Tibial nerve (tissue), 3 donors: Measurements from ENCODE around the gene GPR135.

Source experiments
- POLR2A ChIP-seq, 2 donors: fragments of 450-650 bp; IDR thresholded peaks; one replicate each; pipeline ENCODE4 v1.6.1; 2017; ENCODE audit warnings: antibody characterized with exemption in 2 of 2, mild to moderate bottlenecking in 2 of 2, moderate library complexity in 2 of 2
- TF ChIP-seq, protein P1 (sequence below), 5 experiments: fragments of 200-600 bp in 3 of 5; fragments of 450-650 bp in 2 of 5; sonication (generic) in 3 of 5; IDR thresholded peaks; one replicate each; pipeline ENCODE4 v1.5.1; 2016 to 2019; ENCODE audit warnings: antibody characterized with exemption in 5 of 5, mild to moderate bottlenecking in 3 of 5, moderate library complexity in 2 of 5

DNA sequence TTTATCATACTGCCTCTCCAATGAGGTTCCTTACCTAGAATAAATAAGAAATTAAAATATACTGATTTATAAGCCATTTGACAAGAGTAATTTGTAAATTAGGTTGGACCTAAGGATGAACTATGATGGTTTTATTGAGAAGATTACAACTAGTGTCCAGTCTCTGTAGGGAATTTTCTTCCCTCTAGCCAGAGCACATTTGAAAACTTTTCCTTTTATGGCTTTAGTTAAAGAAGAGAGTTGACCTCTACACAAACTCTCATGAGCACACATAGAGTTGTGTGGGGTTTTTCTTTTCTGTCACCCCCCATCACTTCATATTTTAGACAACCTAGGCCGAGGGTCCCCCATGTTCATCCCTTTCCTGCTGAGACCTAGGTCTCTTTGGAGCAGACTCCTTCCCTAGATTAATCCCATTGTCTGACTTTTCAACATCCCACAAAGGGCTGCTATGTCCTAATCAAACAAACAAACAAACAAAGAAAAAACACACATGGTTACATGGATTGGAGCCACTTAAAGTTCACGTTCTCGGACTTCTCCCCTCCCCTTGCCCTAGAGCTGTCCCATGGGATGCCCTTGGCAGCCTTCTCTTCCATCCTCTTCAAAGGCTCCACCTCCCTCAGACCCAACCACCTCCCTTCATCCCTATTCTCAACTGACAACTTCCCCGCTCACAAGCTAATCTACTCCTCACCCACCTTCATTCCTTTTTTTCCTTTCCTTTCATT lies 40.7 kb downstream of the GPR135 start:
- TF ChIP-seq POLR2A (IDR thresholded peaks at IDR 0.05), result no peak
- TF ChIP-seq, protein P1, sequence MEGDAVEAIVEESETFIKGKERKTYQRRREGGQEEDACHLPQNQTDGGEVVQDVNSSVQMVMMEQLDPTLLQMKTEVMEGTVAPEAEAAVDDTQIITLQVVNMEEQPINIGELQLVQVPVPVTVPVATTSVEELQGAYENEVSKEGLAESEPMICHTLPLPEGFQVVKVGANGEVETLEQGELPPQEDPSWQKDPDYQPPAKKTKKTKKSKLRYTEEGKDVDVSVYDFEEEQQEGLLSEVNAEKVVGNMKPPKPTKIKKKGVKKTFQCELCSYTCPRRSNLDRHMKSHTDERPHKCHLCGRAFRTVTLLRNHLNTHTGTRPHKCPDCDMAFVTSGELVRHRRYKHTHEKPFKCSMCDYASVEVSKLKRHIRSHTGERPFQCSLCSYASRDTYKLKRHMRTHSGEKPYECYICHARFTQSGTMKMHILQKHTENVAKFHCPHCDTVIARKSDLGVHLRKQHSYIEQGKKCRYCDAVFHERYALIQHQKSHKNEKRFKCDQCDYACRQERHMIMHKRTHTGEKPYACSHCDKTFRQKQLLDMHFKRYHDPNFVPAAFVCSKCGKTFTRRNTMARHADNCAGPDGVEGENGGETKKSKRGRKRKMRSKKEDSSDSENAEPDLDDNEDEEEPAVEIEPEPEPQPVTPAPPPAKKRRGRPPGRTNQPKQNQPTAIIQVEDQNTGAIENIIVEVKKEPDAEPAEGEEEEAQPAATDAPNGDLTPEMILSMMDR (IDR thresholded peaks at IDR 0.05), result no peak
